KBM-7 (cell line): Measurements from ENCODE around the gene OSER1.
"Not testable (repeated sequence)": the region's sequence is repeated elsewhere in the genome, so short reads cannot be mapped to it uniquely, and the experiment has no call there.

Experiments
- DNase-seq: peaks from one replicate; pipeline ENCODE4 v3.0.0-alpha.2; 2015
- in situ Hi-C: fragments of 300-500 bp; cut with MboI; formaldehyde crosslinking; loops from 2 replicates; pipeline ENCODE4 v1.14.3; 2020; ENCODE audit warnings: low sequenced_read_pairs, low pct_unique_long_range_greater_than_20kb, mixed read lengths

Gene OSER1

GRCh38 chr20:44207126-44207723 is 3.3 kb downstream of the OSER1 start:
- in situ Hi-C loops: loop anchor here (25.0 kb wide), 1 partner anchor 180 kb away; no protein-coding TSS in a partner anchor

GRCh38 chr20:44206132-44206531 is 4.4 kb downstream of the OSER1 start:
- in situ Hi-C loops: loop anchor here (25.0 kb wide), 1 partner anchor 181 kb away; no protein-coding TSS in a partner anchor

More at GRCh38 chr20:44207126-44207723, 3.3 kb downstream of the OSER1 start:
- no peak for DNase-seq

GRCh38 chr20:44204832-44205215 is 5.7 kb downstream of the OSER1 start:
- no peak for DNase-seq
- in situ Hi-C loops: loop anchor here (25.0 kb wide), 1 partner anchor 182 kb away; no protein-coding TSS in a partner anchor

More at GRCh38 chr20:44206132-44206531, 4.4 kb downstream of the OSER1 start:
- DNase-seq: no peak

- in situ Hi-C loops: loop anchor here (25.0 kb wide), 1 partner anchor 183 kb away; no protein-coding TSS in a partner anchor
- no peak for DNase-seq
Observed at GRCh38 chr20:44204156-44204831, 6.3 kb downstream of the OSER1 start.

- in situ Hi-C loops: loop anchor here (25.0 kb wide), 1 partner anchor 184 kb away; no protein-coding TSS in a partner anchor
- no peak for DNase-seq
Observed at GRCh38 chr20:44203161-44203560, 7.4 kb downstream of the OSER1 start.

- no peak for DNase-seq
- in situ Hi-C loops: loop anchor here (25.0 kb wide), 1 partner anchor 186 kb away; no protein-coding TSS in a partner anchor
Observed at GRCh38 chr20:44200983-44201382, 9.6 kb downstream of the OSER1 start.

GRCh38 chr20:44200371-44200770 is 10.2 kb downstream of the OSER1 start:
- no peak for DNase-seq
- in situ Hi-C loops: loop anchor here (25.0 kb wide), 1 partner anchor 187 kb away; no protein-coding TSS in a partner anchor

GRCh38 chr20:44199877-44200276 is 10.7 kb downstream of the OSER1 start:
- no peak for DNase-seq
- in situ Hi-C loops: loop anchor here (25.0 kb wide), 1 partner anchor 187 kb away; no protein-coding TSS in a partner anchor

GRCh38 chr20:44198872-44199271 is 11.7 kb downstream of the OSER1 start:
- in situ Hi-C loops: no loop called here
- DNase-seq: no peak

- in situ Hi-C loops: no loop called here
- no peak for DNase-seq
Observed at GRCh38 chr20:44196271-44196670, 14.3 kb downstream of the OSER1 start.

GRCh38 chr20:44195605-44196004 is 15.0 kb downstream of the OSER1 start:
- in situ Hi-C loops: no loop called here
- no peak for DNase-seq

GRCh38 chr20:44193801-44194200 is 16.8 kb downstream of the OSER1 start:
- DNase-seq: no peak
- in situ Hi-C loops: no loop called here

GRCh38 chr20:44191640-44192039 is 18.9 kb downstream of the OSER1 start:
- in situ Hi-C loops, DNase-seq: not testable (repeated sequence)

GRCh38 chr20:44190197-44190852 is 20.2 kb downstream of the OSER1 start:
- in situ Hi-C loops: not testable (repeated sequence)

GRCh38 chr20:44188752-44189151 is 21.8 kb downstream of the OSER1 start:
- in situ Hi-C loops: no loop called here
- peak; percentile 66 for DNase-seq

More at GRCh38 chr20:44190197-44190852, 20.2 kb downstream of the OSER1 start:
- peak; percentile 80 for DNase-seq

GRCh38 chr20:44187772-44188709 is 22.5 kb downstream of the OSER1 start:
- DNase-seq: no peak
- in situ Hi-C loops: no loop called here

GRCh38 chr20:44187054-44187771 is 23.4 kb downstream of the OSER1 start, which contains the start of gene JPH2:
TSS of gene JPH2 (minus strand) at chr20:44187188. CDS start at chr20:44186705, 483 bp downstream.
- in situ Hi-C loops: no loop called here
- no peak for DNase-seq

GRCh38 chr20:44186674-44187053 is 23.9 kb downstream of the OSER1 start:
- in situ Hi-C loops: no loop called here
- DNase-seq: no peak
